Measurements from ENCODE around the gene RALB.

RALB gene, protein sequence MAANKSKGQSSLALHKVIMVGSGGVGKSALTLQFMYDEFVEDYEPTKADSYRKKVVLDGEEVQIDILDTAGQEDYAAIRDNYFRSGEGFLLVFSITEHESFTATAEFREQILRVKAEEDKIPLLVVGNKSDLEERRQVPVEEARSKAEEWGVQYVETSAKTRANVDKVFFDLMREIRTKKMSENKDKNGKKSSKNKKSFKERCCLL

DNA sequence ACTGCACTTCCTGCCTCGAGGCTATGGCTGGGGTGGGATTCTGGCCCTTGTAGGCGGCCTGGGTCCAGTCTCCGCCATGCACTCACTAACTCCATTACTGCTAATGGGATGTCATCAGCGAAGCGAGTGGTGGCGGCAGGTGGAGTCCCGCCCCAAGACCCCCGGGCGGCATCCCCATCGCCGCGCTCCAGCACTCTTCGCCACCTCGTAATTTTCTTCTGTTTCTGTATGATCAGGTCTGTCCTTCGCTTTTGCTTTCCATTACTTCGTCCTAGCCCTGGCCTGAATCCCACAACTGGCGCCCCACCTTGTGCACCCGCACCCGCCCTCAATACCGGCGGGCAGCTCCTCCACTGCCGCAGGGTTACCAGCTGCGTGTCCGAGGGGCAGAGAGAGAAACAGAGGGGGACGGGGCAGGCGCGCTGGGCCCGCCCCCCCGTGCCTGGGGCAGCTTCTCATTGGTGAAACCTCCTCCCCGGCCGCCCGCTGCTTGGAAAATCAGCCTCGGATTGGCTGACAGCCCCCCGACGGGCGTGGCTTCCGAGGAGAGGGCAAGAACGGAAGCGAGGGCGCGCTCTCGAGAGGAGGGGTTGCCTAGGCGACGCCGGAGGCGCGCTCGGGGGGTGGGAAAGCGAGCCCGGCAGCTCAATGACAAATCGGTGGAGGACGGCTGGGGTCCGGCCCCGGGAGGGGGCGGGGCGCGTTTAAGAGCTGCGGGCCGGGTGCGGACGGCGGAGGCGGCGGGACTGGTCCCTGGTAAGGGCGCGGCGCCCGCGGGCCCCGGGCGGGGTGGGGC lies at the start of gene RALB:
TSS of gene RALB (plus strand) at position 628 of the 796 bp plus-strand sequence. CDS start 25,813 bp downstream, outside the sequence.
- TF ChIP-seq, protein P1, sequence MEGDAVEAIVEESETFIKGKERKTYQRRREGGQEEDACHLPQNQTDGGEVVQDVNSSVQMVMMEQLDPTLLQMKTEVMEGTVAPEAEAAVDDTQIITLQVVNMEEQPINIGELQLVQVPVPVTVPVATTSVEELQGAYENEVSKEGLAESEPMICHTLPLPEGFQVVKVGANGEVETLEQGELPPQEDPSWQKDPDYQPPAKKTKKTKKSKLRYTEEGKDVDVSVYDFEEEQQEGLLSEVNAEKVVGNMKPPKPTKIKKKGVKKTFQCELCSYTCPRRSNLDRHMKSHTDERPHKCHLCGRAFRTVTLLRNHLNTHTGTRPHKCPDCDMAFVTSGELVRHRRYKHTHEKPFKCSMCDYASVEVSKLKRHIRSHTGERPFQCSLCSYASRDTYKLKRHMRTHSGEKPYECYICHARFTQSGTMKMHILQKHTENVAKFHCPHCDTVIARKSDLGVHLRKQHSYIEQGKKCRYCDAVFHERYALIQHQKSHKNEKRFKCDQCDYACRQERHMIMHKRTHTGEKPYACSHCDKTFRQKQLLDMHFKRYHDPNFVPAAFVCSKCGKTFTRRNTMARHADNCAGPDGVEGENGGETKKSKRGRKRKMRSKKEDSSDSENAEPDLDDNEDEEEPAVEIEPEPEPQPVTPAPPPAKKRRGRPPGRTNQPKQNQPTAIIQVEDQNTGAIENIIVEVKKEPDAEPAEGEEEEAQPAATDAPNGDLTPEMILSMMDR (IDR thresholded peaks at IDR 0.05; ENCODE audit: insufficient read depth, low read depth, low read length, missing control alignments): no peak
- DNase-seq (ENCODE audit: low read depth): peak; percentile 99
- H3K4me3 ChIP-seq (ENCODE audit: low read length): peak within 1 kb of the TSS; percentile 93

DNA sequence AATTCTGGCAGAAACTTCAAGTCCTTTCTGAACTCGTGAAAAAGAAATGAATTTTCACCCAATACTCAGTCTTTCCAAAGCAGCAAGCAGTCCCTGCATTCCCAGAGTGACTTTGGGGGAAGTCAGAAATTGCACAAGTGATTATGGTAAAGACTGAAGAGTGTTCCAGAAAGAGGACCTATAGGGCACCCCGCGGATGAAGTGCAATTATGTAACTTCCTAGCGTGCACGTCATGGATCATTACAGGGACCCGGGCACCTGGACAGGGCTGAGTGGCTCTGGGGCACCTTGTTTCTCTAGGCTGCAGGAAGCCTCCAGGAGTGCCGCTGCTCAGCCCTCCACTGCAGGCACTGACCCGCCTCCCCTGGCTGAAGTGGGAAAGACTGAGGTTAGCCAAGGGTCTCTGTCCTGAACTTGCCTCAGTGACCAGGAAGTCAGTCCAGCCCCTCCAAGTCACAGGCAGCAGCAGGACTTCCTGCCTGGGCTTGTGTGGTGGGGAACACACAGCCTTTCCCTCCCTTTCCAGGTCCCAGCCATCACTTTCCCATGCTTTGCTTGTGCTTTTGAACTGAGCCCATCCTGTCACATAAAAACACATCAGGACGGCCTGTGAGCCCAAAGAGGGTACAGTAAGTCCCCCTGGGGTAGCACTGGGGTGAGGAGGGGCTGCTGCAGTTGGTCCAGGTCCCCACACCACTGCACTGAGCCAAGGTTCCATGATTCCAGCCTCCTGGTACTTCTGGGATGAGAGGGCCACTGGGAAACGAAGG lies 49.2 kb upstream of the RALB start:
- no peak overlapping the region for H3K4me3 ChIP-seq (ENCODE audit: low read length)
- no peak for DNase-seq (ENCODE audit: low read depth)
- TF ChIP-seq, protein P1 (IDR thresholded peaks at IDR 0.05; ENCODE audit: insufficient read depth, low read depth, low read length, missing control alignments): no peak

DNA sequence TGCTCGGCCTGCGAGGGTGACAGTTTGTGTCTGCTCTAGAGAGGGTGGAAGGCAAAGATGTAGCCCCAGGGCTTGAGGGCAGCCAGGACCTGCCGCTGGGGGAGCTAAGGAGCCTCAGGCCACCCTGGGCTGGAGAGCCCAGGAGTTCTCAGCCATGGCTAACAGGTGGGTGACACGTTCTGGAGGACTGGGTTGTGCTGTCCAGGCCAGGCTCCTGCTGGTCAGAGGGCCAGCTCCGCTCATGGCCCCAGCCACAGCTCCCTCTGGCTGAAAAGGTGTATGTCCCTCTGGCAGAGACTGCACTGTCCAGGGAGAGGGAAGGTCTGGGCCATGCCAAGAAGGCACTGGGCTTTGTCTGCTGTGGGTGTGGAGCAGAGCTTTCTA lies 48.6 kb upstream of the RALB start:
- H3K4me3 ChIP-seq (ENCODE audit: low read length): no peak overlapping the region
- TF ChIP-seq, protein P1 (IDR thresholded peaks at IDR 0.05; ENCODE audit: insufficient read depth, low read depth, low read length, missing control alignments): no peak
- no peak for DNase-seq (ENCODE audit: low read depth)

DNA sequence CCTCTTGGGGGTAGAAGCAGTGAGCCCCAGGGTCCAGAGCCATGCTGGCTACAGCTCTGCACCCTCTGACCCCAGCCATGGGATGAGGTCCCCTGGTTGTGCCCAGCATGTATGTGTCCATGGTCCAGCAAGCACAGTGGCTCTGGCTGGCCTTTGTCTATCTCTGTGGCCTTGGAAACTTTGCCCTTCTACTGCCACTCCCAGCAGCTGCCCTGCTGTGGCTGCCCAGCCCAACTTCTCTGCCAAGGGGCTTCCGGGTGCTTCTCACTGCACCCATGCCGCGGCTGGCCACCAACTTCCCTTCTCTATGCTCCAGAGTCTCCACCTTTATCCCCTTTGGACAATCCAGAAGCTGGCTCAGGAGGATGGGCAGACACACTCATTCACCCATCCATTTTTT lies 48.2 kb upstream of the RALB start:
- no peak overlapping the region for H3K4me3 ChIP-seq (ENCODE audit: low read length)
- no peak for DNase-seq (ENCODE audit: low read depth)
- TF ChIP-seq, protein P1 (IDR thresholded peaks at IDR 0.05; ENCODE audit: insufficient read depth, low read depth, low read length, missing control alignments): no peak

DNA sequence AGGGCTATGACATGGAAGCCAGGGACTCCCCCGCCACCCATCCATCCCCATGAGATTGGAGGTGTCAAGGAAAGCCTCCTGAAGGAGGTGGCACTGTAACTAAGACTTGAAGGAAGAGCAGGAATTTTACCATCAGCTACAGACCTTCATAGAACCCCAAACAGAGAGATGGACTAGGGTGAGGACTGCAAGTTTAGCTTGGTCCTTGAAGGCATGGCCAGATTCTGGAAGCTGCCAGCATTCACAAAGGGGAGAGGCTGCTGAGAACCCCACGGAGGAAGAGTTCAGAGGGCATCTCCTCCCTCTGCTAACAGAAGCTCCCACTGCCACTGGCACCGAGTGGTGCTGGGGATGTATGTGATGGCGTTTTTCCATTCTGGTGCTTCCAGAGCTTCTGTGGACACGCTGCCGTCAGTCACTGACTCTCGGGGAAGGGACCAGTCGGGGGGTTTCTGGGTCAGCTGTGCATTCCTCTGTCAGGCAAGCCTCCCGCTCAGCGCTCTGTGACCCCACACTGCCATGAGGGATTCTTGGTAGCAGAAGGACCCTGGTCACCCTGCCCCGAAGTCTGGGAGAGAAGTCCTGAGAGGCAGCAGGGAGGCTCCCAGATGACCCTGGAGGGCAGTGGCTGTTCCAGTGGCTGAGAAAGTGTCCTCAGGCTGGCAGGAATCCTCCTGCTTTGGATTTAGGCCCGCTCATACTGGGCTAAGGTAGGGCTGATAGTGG lies 47.5 kb upstream of the RALB start:
- no peak overlapping the region for H3K4me3 ChIP-seq (ENCODE audit: low read length)
- DNase-seq (ENCODE audit: low read depth): no peak
- TF ChIP-seq, protein P1 (IDR thresholded peaks at IDR 0.05; ENCODE audit: insufficient read depth, low read depth, low read length, missing control alignments): no peak

DNA sequence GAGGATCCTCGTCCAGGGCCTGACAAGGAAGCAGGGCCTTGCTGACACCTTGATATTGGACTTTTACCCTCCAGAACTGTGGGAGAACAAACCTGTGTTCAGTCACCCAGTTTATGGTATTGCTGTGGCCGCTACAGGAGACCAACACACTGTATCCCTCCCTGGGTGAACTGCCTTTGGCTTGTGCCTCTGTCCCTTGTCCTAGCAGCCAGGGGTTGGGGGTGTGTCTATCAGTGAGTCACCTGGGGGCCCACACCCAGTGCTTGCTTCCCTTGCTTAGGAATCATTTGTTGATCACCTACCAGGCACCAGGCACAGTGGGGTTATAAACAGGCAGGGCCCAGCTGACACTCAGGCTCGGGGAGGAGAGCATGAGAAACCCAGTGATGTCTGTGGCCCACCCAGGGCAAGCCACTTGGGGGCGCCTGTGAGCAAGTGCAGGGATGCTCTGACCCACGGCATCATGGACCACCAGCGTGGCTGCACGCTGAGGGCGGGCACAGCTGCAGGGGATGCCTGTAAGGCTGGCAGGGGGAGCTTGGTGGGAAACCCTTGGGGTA lies 46.5 kb upstream of the RALB start:
- TF ChIP-seq, protein P1 (IDR thresholded peaks at IDR 0.05; ENCODE audit: insufficient read depth, low read depth, low read length, missing control alignments): peak; percentile 6
- H3K4me3 ChIP-seq (ENCODE audit: low read length): no peak overlapping the region
- DNase-seq (ENCODE audit: low read depth): peak; percentile 15

All from epithelial cell of esophagus (primary cell).